K562 (cell line): Measurements from ENCODE around the gene ALK. TPM values are rescaled to one million over a fixed set of nuclear protein-coding genes. Genes with fewer than 3 reads are reported as not detected.

Experiments
- ATAC-seq: fragments of 200-7000 bp; cut with Tn5 transposase; 3 replicates; pipeline ENCODE4 v1.9.1; 2020; ENCODE audit warnings: moderate library complexity
- BruUV-seq: library from RNA; stranded (reverse); fragments of 400-500 nt; replicated peaks from 2 replicates; lab custom pipeline; 2021; lab: Mats Ljungman, UMichigan
- CTCF ChIA-PET: fragments of 300-600 bp; formaldehyde crosslinking; extraction: SDS; loops from one replicate; lab custom pipeline; 2021; ENCODE audit warnings: low intra/inter-chr PET ratio; lab: Yijun Ruan, JAX
- POLR2A ChIA-PET: fragments of 300-600, 350-650 bp; sonication (Branson Sonifier 250); formaldehyde crosslinking; extraction: SDS; loops from one replicate; lab custom pipeline; 2021; ENCODE audit warnings: antibody characterized with exemption, inconsistent platforms; lab: Yijun Ruan, JAX
- DNase-seq, 4 experiments: peaks; one replicate each; pipeline versions ENCODE4 v3.0.0 to v3.0.0-alpha.2; 2011 to 2018; ENCODE audit warnings: low spot score in 3 of 4, mixed read lengths in 3 of 4; ENCODE audit errors: extremely low read depth in 1 of 4
- FAIRE-seq: peaks from 2 replicates; lab custom pipeline; 2011; peaks lifted over from hg19 to GRCh38; lab: Jason Lieb, UNC
- H2AFZ ChIP-seq: 2 replicates; pipeline ENCODE4 v1.6.0; 2011; ENCODE audit warnings: low read depth, low read length, control low read depth, inconsistent platforms
- H3K27ac ChIP-seq: fragments of 200-600 bp; 3 replicates; pipeline ENCODE4 v1.8.0; 2011; ENCODE audit warnings: low read depth, mild to moderate bottlenecking, control low read depth, inconsistent platforms, low read length, moderate library complexity, mixed read lengths; ENCODE audit errors: extremely low read depth
- H3K27me3 ChIP-seq, 2 experiments: fragments of 300-600 bp in 1 of 2; 2 replicates in 1 of 2; 3 replicates in 1 of 2; pipeline versions ENCODE4 v1.6.0 to v1.8.0; 2011; ENCODE audit warnings: inconsistent platforms in 2 of 2, low read length in 2 of 2, mild to moderate bottlenecking in 1 of 2, mixed read lengths in 1 of 2, moderate library complexity in 1 of 2; ENCODE audit not compliant: control insufficient read depth in 2 of 2, insufficient read depth in 2 of 2
- H3K36me3 ChIP-seq: fragments of 300-600 bp; 3 replicates; pipeline ENCODE4 v1.8.0; 2011; ENCODE audit warnings: mild to moderate bottlenecking, low read length, inconsistent platforms; ENCODE audit not compliant: control insufficient read depth, insufficient read depth
- H3K4me1 ChIP-seq, 2 experiments: fragments of 200-600 bp in 1 of 2; replicated peaks in 1 of 2; 2 replicates in 1 of 2; 3 replicates in 1 of 2; pipeline versions ENCODE4 v1.5.1 to v1.8.0; 2011; ENCODE audit warnings: inconsistent platforms in 2 of 2, low read length in 2 of 2, mild to moderate bottlenecking in 1 of 2, mixed read lengths in 1 of 2, moderate library complexity in 1 of 2; ENCODE audit not compliant: control insufficient read depth in 2 of 2, insufficient read depth in 2 of 2
- H3K4me2 ChIP-seq: 2 replicates; pipeline ENCODE4 v1.6.1; 2011; ENCODE audit warnings: low read length, control low read depth, inconsistent platforms, mixed read lengths; ENCODE audit not compliant: insufficient read depth
- H3K4me3 ChIP-seq: fragments of 200-600 bp; sonication (generic), shearing (Covaris generic); 2 replicates; pipeline ENCODE4 v1.5.1; 2016; ENCODE audit warnings: control low read depth, inconsistent platforms
- H3K79me2 ChIP-seq: fragments of 200-600 bp; 3 replicates; pipeline ENCODE4 v1.8.0; 2011; ENCODE audit warnings: low read length, inconsistent platforms; ENCODE audit not compliant: control insufficient read depth, insufficient read depth
- H3K9ac ChIP-seq, 2 experiments: 2 replicates each; pipeline versions ENCODE4 v1.6.0 to v1.6.1; 2011; ENCODE audit warnings: low read depth in 2 of 2, low read length in 2 of 2, control low read depth in 1 of 2, inconsistent platforms in 1 of 2, mild to moderate bottlenecking in 1 of 2, mixed read lengths in 1 of 2; ENCODE audit not compliant: insufficient read depth in 1 of 2
- H3K9me1 ChIP-seq: one replicate; pipeline ENCODE4 v1.6.0; 2011; ENCODE audit warnings: inconsistent platforms, mild to moderate bottlenecking, low read length, moderate library complexity; ENCODE audit not compliant: control insufficient read depth, insufficient read depth
- H3K9me3 ChIP-seq: replicated peaks from 2 replicates; pipeline ENCODE4 v1.5.1; 2011; ENCODE audit warnings: low read depth, low read length, inconsistent platforms; ENCODE audit not compliant: control insufficient read depth, insufficient read depth
- H4K20me1 ChIP-seq: replicated peaks from 2 replicates; pipeline ENCODE4 v1.6.1; 2011; ENCODE audit warnings: low read length, inconsistent platforms, mixed read lengths; ENCODE audit not compliant: control insufficient read depth, insufficient read depth
- ARID3A ChIP-seq: IDR thresholded peaks from 2 replicates; pipeline ENCODE4 v1.6.1; 2012; ENCODE audit warnings: low read depth, low read length, improper control_type of control experiment, borderline replicate concordance
- ELF2 ChIP-seq: fragments of 250-450 bp; sonication (Bioruptor Pico); IDR thresholded peaks from 2 replicates; pipeline ENCODE4 v1.5.0; 2021; ENCODE audit warnings: mild to moderate bottlenecking
- HINFP ChIP-seq: fragments of 450-650 bp; conservative IDR thresholded peaks from 2 replicates; pipeline ENCODE4 v1.6.1; 2016; ENCODE audit warnings: missing genetic modification characterization, low read depth, mild to moderate bottlenecking, control low read depth, missing compliant biosample characterization
- HMGN3 ChIP-seq: IDR thresholded peaks from 2 replicates; pipeline ENCODE4 v1.6.1; 2011; ENCODE audit warnings: borderline replicate concordance, low read depth, mild to moderate bottlenecking, mixed read lengths, low read length; ENCODE audit not compliant: insufficient read length; ENCODE audit errors: extremely low read depth
- IFI16 ChIP-seq: fragments of 250-450 bp; sonication (Bioruptor Pico); IDR thresholded peaks from 2 replicates; pipeline ENCODE4 v2.1.2; 2022; ENCODE audit warnings: mild to moderate bottlenecking, inconsistent platforms
- LCOR ChIP-seq: sonication (generic); formaldehyde crosslinking; IDR thresholded peaks from 2 replicates; pipeline ENCODE4 v1.8.0; 2022; ENCODE audit warnings: mild to moderate bottlenecking, missing genetic modification reagents
- NR1H2 ChIP-seq: sonication (generic); formaldehyde crosslinking; IDR thresholded peaks from 2 replicates; pipeline ENCODE4 v1.4.0; 2020; ENCODE audit warnings: mild to moderate bottlenecking, missing genetic modification reagents
- RB1 ChIP-seq: fragments of 450-650 bp; IDR thresholded peaks from 2 replicates; pipeline ENCODE4 v1.6.1; 2017; ENCODE audit warnings: low read depth, mild to moderate bottlenecking
- SETDB1 ChIP-seq: IDR thresholded peaks from one replicate; pipeline ENCODE4 v1.6.1; 2012; ENCODE audit warnings: low read length, control low read depth, inconsistent platforms
- SMC3 ChIP-seq: conservative IDR thresholded peaks from 2 replicates; pipeline ENCODE4 v1.6.1; 2011; ENCODE audit warnings: low read depth, low read length, improper control_type of control experiment; ENCODE audit not compliant: insufficient read depth
- SNRNP70 ChIP-seq: fragments of 200-400 bp; formaldehyde crosslinking; optimal IDR thresholded peaks from 2 replicates; pipeline ENCODE3; 2017; ENCODE audit warnings: low read depth, low read length
- TAF1 ChIP-seq: IDR thresholded peaks from 2 replicates; pipeline ENCODE4 v1.6.1; 2011; ENCODE audit warnings: mild to moderate bottlenecking, low read length, moderate library complexity; ENCODE audit not compliant: insufficient read depth, control insufficient read depth, severe bottlenecking; ENCODE audit errors: extremely low read depth
- ZNF124 ChIP-seq: sonication (generic); formaldehyde crosslinking; IDR thresholded peaks from 2 replicates; pipeline ENCODE4 v1.8.1; 2022; ENCODE audit warnings: missing genetic modification reagents
- ZNF347 ChIP-seq: fragments of 450-650 bp; formaldehyde crosslinking; IDR thresholded peaks from 2 replicates; pipeline ENCODE4 v1.4.0; 2020; ENCODE audit warnings: low read depth, mild to moderate bottlenecking, moderate library complexity
- ZNF551 ChIP-seq: fragments of 250-450 bp; sonication (Bioruptor Pico); IDR thresholded peaks from 2 replicates; pipeline ENCODE4 v1.5.0; 2021; ENCODE audit warnings: mild to moderate bottlenecking, moderate library complexity
- WGBS: fragments of 100-300 bp; shearing (Covaris generic); methylation state at CpG from one replicate; pipeline ENCODE4 v1.1.6; 2016; ENCODE audit warnings: low coverage, mixed read lengths; ENCODE audit not compliant: insufficient coverage; ENCODE audit errors: missing lambda C conversion rate; 5-methylcytosine and 5-hydroxymethylcytosine counted together
- in situ Hi-C: fragments of 300-500 bp; cut with MboI; formaldehyde crosslinking; loops from 4 replicates; pipeline ENCODE4 v1.15.0; 2018; ENCODE audit warnings: inconsistent platforms, mixed read lengths
- intact Hi-C: fragments of 100-400 bp; cut with micrococcal nuclease; formaldehyde crosslinking; loops from 2 replicates; pipeline ENCODE4 v1.14.2; 2022
- polyA plus RNA-seq, 8 experiments: library from polyadenylated mRNA; depleted of rRNA in 4 of 8; stranded (reverse) in 5 of 8; unstranded in 3 of 8; fragments of >200 nt; fragmentation: Nextera tagmentation in 2 of 8; fragmentation: Illumina TruSeq in 1 of 8; extraction: Ambion mirVana in 2 of 8; extraction: Trizol in 1 of 8; gene quantifications; 2 replicates each; pipeline versions ENCODE4 v1.2.1 to v1.2.3, GENCODE V29; 2011 to 2014; ENCODE audit warnings: inconsistent platforms in 1 of 8, missing spikeins in 1 of 8
- total RNA-seq, 7 experiments: library from RNA; depleted of rRNA in 6 of 7; stranded (reverse); fragments of >200 nt in 6 of 7; fragmentation: Illumina TruSeq in 2 of 7; extraction: Trizol in 2 of 7; gene quantifications; 2 replicates each; pipeline versions ENCODE4 v1.2.1 to v1.2.3, GENCODE V29; 2011 to 2021; ENCODE audit warnings: low replicate concordance in 1 of 7
- TF ChIP-seq, protein P1 (sequence below): sonication (generic); formaldehyde crosslinking; IDR thresholded peaks from 2 replicates; pipeline ENCODE4 v1.8.1; 2023; ENCODE audit warnings: missing genetic modification reagents, mild to moderate bottlenecking, borderline replicate concordance

The ALK gene
- total and polyA plus RNA-seq, 9 of the 15 experiments (the other 6 are each of a cell fraction or from before 2014, with no cell fraction given) = not detected

- DNase-seq (no peak), ATAC-seq (no peak), FAIRE-seq (no peak)
- Histone ChIP-seq H3K4me2 (no peak overlapping the region), H3K27ac (no peak overlapping the region), H3K4me3 (no peak overlapping the region), H2AFZ (no peak overlapping the region), H3K36me3 (no peaks in the 10 kb centered on the region), H3K79me2 (no peaks in the 10 kb centered on the region), H4K20me1 (no peaks in the 10 kb centered on the region), H3K9me3 (no peaks in the 10 kb centered on the region), H3K9me1 (no peaks in the 10 kb centered on the region), H3K9ac (no peak overlapping the region), H3K27me3 (peaks cover 0 to 5% of the 10 kb centered on the region in 2 experiments; a peak in 1 of 5 replicates), H3K4me1 (no peaks in the 10 kb centered on the region)
- TF ChIP-seq TAF1 (no peak), SETDB1 (no peak), HINFP (tag) (no peak), HMGN3 (no peak), SMC3 (no peak), ZNF551 (CRISPR knock-in tag) (no peak), NR1H2 (CRISPR knock-in tag) (no peak), SNRNP70 (no peak), ELF2 (CRISPR knock-in tag) (no peak), LCOR (no peak), RB1 (no peak), ARID3A (no peak), ZNF347 (CRISPR knock-in tag) (no peak), IFI16 (no peak), ZNF124 (CRISPR knock-in tag) (no peak)
- TF ChIP-seq, protein P1, sequence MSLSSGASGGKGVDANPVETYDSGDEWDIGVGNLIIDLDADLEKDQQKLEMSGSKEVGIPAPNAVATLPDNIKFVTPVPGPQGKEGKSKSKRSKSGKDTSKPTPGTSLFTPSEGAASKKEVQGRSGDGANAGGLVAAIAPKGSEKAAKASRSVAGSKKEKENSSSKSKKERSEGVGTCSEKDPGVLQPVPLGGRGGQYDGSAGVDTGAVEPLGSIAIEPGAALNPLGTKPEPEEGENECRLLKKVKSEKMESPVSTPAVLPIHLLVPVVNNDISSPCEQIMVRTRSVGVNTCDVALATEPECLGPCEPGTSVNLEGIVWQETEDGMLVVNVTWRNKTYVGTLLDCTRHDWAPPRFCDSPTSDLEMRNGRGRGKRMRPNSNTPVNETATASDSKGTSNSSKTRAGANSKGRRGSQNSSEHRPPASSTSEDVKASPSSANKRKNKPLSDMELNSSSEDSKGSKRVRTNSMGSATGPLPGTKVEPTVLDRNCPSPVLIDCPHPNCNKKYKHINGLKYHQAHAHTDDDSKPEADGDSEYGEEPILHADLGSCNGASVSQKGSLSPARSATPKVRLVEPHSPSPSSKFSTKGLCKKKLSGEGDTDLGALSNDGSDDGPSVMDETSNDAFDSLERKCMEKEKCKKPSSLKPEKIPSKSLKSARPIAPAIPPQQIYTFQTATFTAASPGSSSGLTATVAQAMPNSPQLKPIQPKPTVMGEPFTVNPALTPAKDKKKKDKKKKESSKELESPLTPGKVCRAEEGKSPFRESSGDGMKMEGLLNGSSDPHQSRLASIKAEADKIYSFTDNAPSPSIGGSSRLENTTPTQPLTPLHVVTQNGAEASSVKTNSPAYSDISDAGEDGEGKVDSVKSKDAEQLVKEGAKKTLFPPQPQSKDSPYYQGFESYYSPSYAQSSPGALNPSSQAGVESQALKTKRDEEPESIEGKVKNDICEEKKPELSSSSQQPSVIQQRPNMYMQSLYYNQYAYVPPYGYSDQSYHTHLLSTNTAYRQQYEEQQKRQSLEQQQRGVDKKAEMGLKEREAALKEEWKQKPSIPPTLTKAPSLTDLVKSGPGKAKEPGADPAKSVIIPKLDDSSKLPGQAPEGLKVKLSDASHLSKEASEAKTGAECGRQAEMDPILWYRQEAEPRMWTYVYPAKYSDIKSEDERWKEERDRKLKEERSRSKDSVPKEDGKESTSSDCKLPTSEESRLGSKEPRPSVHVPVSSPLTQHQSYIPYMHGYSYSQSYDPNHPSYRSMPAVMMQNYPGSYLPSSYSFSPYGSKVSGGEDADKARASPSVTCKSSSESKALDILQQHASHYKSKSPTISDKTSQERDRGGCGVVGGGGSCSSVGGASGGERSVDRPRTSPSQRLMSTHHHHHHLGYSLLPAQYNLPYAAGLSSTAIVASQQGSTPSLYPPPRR (CRISPR knock-in tag) = no peak
- intact Hi-C loops = no loop called here
- ChIA-PET POLR2A (interaction anchor here (0.7 kb wide), 1 partner anchor 12 kb away, joined by 3 read pairs; no protein-coding TSS in a partner anchor), CTCF (no interaction called here)
- in situ Hi-C loops = no loop called here
- BruUV-seq = no TSS peak
- 0% methylated on average over 2 of the region's 2 CpGs for WGBS
Observed at GRCh38 chr2:29345236-29345635, 576.1 kb downstream of the ALK start.
